ENCODE results near the gene BCL11B.

Gene BCL11B

GRCh38 chr14:99282261-99283050, 10.5 kb upstream of the BCL11B start:
- H3K36me3 ChIP-seq (ENCODE audit: control insufficient read depth, insufficient read depth, low read length) = no peaks in the 10 kb centered on the region
- no peaks in the 10 kb centered on the region for H3K9me3 ChIP-seq (ENCODE audit: control insufficient read depth, low read length)
- H3K4me3 ChIP-seq (ENCODE audit: low read length) = no peak overlapping the region
- H3K9ac ChIP-seq (ENCODE audit: low read length) = no peak overlapping the region
- no peaks in the 10 kb centered on the region for H3K4me1 ChIP-seq (ENCODE audit: control insufficient read depth, insufficient read depth, low read length)
- no peaks in the 10 kb centered on the region for H3K27me3 ChIP-seq (ENCODE audit: control insufficient read depth, insufficient read depth, low read length)

- no peaks in the 10 kb centered on the region for H3K27me3 ChIP-seq (ENCODE audit: control insufficient read depth, insufficient read depth, low read length)
- no peaks in the 10 kb centered on the region for H3K36me3 ChIP-seq (ENCODE audit: control insufficient read depth, insufficient read depth, low read length)
- no peak overlapping the region for H3K9ac ChIP-seq (ENCODE audit: low read length)
- no peaks in the 10 kb centered on the region for H3K4me1 ChIP-seq (ENCODE audit: control insufficient read depth, insufficient read depth, low read length)
- no peak overlapping the region for H3K4me3 ChIP-seq (ENCODE audit: low read length)
- H3K9me3 ChIP-seq (ENCODE audit: control insufficient read depth, low read length) = no peaks in the 10 kb centered on the region
These were observed 9.4 kb upstream of the BCL11B start for GRCh38 chr14:99281396-99281795.

GRCh38 chr14:99280852-99281251, 8.9 kb upstream of the BCL11B start:
- Histone ChIP-seq H3K9me3 (ENCODE audit: control insufficient read depth, low read length) (no peaks in the 10 kb centered on the region), H3K9ac (ENCODE audit: low read length) (no peak overlapping the region), H3K27me3 (ENCODE audit: control insufficient read depth, insufficient read depth, low read length) (no peaks in the 10 kb centered on the region), H3K4me1 (ENCODE audit: control insufficient read depth, insufficient read depth, low read length) (no peaks in the 10 kb centered on the region), H3K4me3 (ENCODE audit: low read length) (no peak overlapping the region), H3K36me3 (ENCODE audit: control insufficient read depth, insufficient read depth, low read length) (no peaks in the 10 kb centered on the region)

- Histone ChIP-seq H3K27me3 (ENCODE audit: control insufficient read depth, insufficient read depth, low read length) (no peaks in the 10 kb centered on the region), H3K4me3 (ENCODE audit: low read length) (no peak overlapping the region), H3K36me3 (ENCODE audit: control insufficient read depth, insufficient read depth, low read length) (no peaks in the 10 kb centered on the region), H3K9ac (ENCODE audit: low read length) (no peak overlapping the region), H3K4me1 (ENCODE audit: control insufficient read depth, insufficient read depth, low read length) (no peaks in the 10 kb centered on the region), H3K9me3 (ENCODE audit: control insufficient read depth, low read length) (no peaks in the 10 kb centered on the region)
These were observed 8.2 kb upstream of the BCL11B start for GRCh38 chr14:99280066-99280731.

GRCh38 chr14:99278836-99279235, 6.8 kb upstream of the BCL11B start:
- Histone ChIP-seq H3K4me1 (ENCODE audit: control insufficient read depth, insufficient read depth, low read length) (no peaks in the 10 kb centered on the region), H3K9ac (ENCODE audit: low read length) (no peak overlapping the region), H3K4me3 (ENCODE audit: low read length) (no peak overlapping the region), H3K27me3 (ENCODE audit: control insufficient read depth, insufficient read depth, low read length) (peaks cover 3% of the 10 kb centered on the region), H3K9me3 (ENCODE audit: control insufficient read depth, low read length) (no peaks in the 10 kb centered on the region), H3K36me3 (ENCODE audit: control insufficient read depth, insufficient read depth, low read length) (no peaks in the 10 kb centered on the region)

GRCh38 chr14:99277530-99277929, 5.5 kb upstream of the BCL11B start:
- Histone ChIP-seq H3K9me3 (ENCODE audit: control insufficient read depth, low read length) (no peaks in the 10 kb centered on the region), H3K36me3 (ENCODE audit: control insufficient read depth, insufficient read depth, low read length) (no peaks in the 10 kb centered on the region), H3K27me3 (ENCODE audit: control insufficient read depth, insufficient read depth, low read length) (peaks cover 12% of the 10 kb centered on the region), H3K9ac (ENCODE audit: low read length) (no peak overlapping the region), H3K4me3 (ENCODE audit: low read length) (no peak overlapping the region), H3K4me1 (ENCODE audit: control insufficient read depth, insufficient read depth, low read length) (peaks cover 11% of the 10 kb centered on the region)

- Histone ChIP-seq H3K4me1 (ENCODE audit: control insufficient read depth, insufficient read depth, low read length) (peaks cover 15% of the 10 kb centered on the region), H3K9ac (ENCODE audit: low read length) (no peak overlapping the region), H3K4me3 (ENCODE audit: low read length) (no peak overlapping the region), H3K36me3 (ENCODE audit: control insufficient read depth, insufficient read depth, low read length) (no peaks in the 10 kb centered on the region), H3K27me3 (ENCODE audit: control insufficient read depth, insufficient read depth, low read length) (peaks cover 20% of the 10 kb centered on the region), H3K9me3 (ENCODE audit: control insufficient read depth, low read length) (no peaks in the 10 kb centered on the region)
These were observed 4.5 kb upstream of the BCL11B start for GRCh38 chr14:99276482-99276881.

GRCh38 chr14:99275222-99275584, 3.2 kb upstream of the BCL11B start:
- H3K36me3 ChIP-seq (ENCODE audit: control insufficient read depth, insufficient read depth, low read length) = no peaks in the 10 kb centered on the region
- peaks cover 22% of the 10 kb centered on the region for H3K27me3 ChIP-seq (ENCODE audit: control insufficient read depth, insufficient read depth, low read length)
- H3K9me3 ChIP-seq (ENCODE audit: control insufficient read depth, low read length) = no peaks in the 10 kb centered on the region
- H3K4me1 ChIP-seq (ENCODE audit: control insufficient read depth, insufficient read depth, low read length) = peaks cover 15% of the 10 kb centered on the region
- no peak overlapping the region for H3K4me3 ChIP-seq (ENCODE audit: low read length)
- H3K9ac ChIP-seq (ENCODE audit: low read length) = no peak overlapping the region

- H3K36me3 ChIP-seq (ENCODE audit: control insufficient read depth, insufficient read depth, low read length) = no peaks in the 10 kb centered on the region
- peak overlapping the region; percentile 31 for H3K4me3 ChIP-seq (ENCODE audit: low read length)
- H3K4me1 ChIP-seq (ENCODE audit: control insufficient read depth, insufficient read depth, low read length) = peaks cover 15% of the 10 kb centered on the region
- H3K9me3 ChIP-seq (ENCODE audit: control insufficient read depth, low read length) = no peaks in the 10 kb centered on the region
- H3K27me3 ChIP-seq (ENCODE audit: control insufficient read depth, insufficient read depth, low read length) = peaks cover 25% of the 10 kb centered on the region
- peak overlapping the region; percentile 67 for H3K9ac ChIP-seq (ENCODE audit: low read length)
These were observed 2.6 kb upstream of the BCL11B start for GRCh38 chr14:99274346-99275221.

GRCh38 chr14:99273766-99274345, 1.9 kb upstream of the BCL11B start:
- Histone ChIP-seq H3K27me3 (ENCODE audit: control insufficient read depth, insufficient read depth, low read length) (peaks cover 25% of the 10 kb centered on the region), H3K9me3 (ENCODE audit: control insufficient read depth, low read length) (no peaks in the 10 kb centered on the region), H3K4me1 (ENCODE audit: control insufficient read depth, insufficient read depth, low read length) (peaks cover 15% of the 10 kb centered on the region), H3K9ac (ENCODE audit: low read length) (peak overlapping the region; percentile 67), H3K4me3 (ENCODE audit: low read length) (peak overlapping the region; percentile 31), H3K36me3 (ENCODE audit: control insufficient read depth, insufficient read depth, low read length) (no peaks in the 10 kb centered on the region)

GRCh38 chr14:99272899-99273765, 1.1 kb upstream of the BCL11B start:
- H3K4me3 ChIP-seq (ENCODE audit: low read length) = peak overlapping the region; percentile 31

More at GRCh38 chr14:99272899-99273765, 1.1 kb upstream of the BCL11B start:
- Histone ChIP-seq H3K36me3 (ENCODE audit: control insufficient read depth, insufficient read depth, low read length) (no peaks in the 10 kb centered on the region), H3K9ac (ENCODE audit: low read length) (peak overlapping the region; percentile 67), H3K27me3 (ENCODE audit: control insufficient read depth, insufficient read depth, low read length) (peaks cover 31% of the 10 kb centered on the region), H3K9me3 (ENCODE audit: control insufficient read depth, low read length) (no peaks in the 10 kb centered on the region), H3K4me1 (ENCODE audit: control insufficient read depth, insufficient read depth, low read length) (peaks cover 15% of the 10 kb centered on the region)

All from mucosa of stomach (tissue), 1 donor.